NCI-H146 (cell line): ENCODE results near the gene MROH7.
A peak's percentile ranks its signal among the peaks of the same experiment; 100 is the strongest.
"Not testable (repeated sequence)": the region's sequence is repeated elsewhere in the genome, so short reads cannot be mapped to it uniquely, and the experiment has no call there.

Experiments used
- DNase-seq: peaks from one replicate; lab custom pipeline; 2025; lab: John Stamatoyannopoulos, UW

Gene MROH7

GRCh38 chr1:54610048-54610447 lies 31.5 kb upstream of the MROH7 start:
- peak; percentile 24 for DNase-seq

- no peak for DNase-seq
Observed at GRCh38 chr1:54610601-54611580, 30.7 kb upstream of the MROH7 start.

GRCh38 chr1:54611621-54612020 lies 30.0 kb upstream of the MROH7 start:
- DNase-seq, result no peak

DNA sequence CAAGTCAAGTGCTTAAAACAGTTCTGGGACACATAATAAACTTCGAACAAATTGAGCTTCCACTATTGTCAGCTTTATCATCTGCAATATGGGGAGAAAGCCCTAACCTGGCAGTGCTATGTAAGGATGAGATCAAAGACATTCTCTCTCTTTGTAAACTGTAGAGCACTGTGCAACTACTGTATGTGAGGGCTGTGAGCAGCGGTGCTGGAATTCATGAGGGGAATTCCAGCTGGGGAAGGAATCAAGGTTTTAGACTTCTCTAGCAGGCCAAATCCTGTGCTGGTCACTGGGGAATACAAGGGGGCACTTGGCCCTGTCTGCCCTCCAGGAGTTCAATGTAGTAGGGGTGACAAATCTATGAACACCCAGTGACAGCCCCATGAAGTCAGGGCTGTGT lies 27.6 kb upstream of the MROH7 start:
- no peak for DNase-seq

DNA sequence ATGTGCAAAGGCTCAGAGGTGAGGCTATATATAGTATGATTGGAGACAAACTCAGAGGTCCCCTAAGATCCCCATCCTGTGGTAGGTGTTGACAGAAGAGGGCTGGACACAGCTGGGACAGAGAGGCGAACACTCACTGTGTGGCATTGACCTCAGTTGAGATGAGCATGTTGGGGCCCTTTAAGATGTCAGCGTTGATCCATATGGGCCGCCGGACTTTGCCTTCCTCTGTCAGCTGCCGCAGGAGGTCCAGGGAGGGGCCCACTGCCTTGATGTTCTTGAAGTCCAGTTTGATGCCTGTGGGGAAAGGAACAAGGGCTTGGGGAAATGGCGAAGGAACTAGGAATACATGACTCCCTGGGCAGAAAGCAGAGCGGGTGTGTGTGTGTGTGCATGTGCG lies 27.0 kb upstream of the MROH7 start:
- DNase-seq, result no peak

- no peak for DNase-seq
Observed at GRCh38 chr1:54615531-54616279, 25.9 kb upstream of the MROH7 start.

GRCh38 chr1:54619749-54620148 lies 21.8 kb upstream of the MROH7 start:
- DNase-seq, result no peak

DNA sequence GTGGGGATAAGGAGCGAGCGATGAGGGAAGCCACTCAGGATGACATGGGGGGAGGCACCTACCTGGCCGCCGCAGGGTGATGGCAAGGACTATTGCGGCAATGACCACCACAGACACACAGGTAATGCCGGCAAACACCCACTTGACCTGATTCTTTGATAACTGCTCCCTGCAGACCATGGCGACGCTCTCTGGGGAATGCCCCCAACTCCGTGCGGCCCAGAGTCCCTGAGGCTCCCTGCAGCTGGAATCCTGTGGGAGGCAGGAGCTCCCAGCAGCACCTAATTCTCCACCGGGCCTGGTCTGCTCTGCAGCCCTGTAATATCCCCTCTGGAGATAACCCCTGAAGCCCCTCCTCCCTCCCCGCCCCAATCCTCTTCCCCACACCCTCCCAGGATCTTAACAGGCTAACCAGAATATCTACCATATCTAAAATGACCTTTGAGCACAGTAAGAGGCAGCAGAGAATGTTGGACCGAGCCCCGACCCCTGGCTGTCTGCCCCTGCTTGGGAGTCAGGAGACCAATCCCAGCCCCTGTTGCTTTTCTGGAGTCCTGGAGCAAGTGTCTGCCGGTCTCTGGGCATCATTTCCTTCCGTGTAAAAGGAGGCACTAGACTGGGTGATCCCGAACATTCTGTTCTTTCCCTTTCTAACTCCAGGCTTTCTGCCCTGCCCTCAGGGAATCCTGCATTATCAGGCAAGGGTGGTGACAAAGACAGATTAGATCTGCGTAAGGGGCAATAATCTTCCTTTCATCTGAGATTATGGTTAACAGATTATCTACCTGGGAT lies 18.2 kb upstream of the MROH7 start, which contains the start of gene FAM151A:
Gene FAM151A, minus strand, starts transcription at position 310 of the 792 bp plus-strand sequence. Its CDS starts 130 bp downstream, at position 180.
- no peak for DNase-seq

- DNase-seq, result no peak
Observed at GRCh38 chr1:54624466-54625464, 16.8 kb upstream of the MROH7 start.

GRCh38 chr1:54627196-54627595 lies 14.4 kb upstream of the MROH7 start:
- DNase-seq, result no peak

- DNase-seq, result not testable (repeated sequence)
Observed at GRCh38 chr1:54635804-54636203, 5.8 kb upstream of the MROH7 start.

GRCh38 chr1:54636461-54637446 lies 4.8 kb upstream of the MROH7 start:
- not testable (repeated sequence) for DNase-seq

- DNase-seq, result no peak
Observed at GRCh38 chr1:54640361-54640760, 1.2 kb upstream of the MROH7 start.

GRCh38 chr1:54643736-54644135 lies 2.1 kb downstream of the MROH7 start:
- DNase-seq, result no peak

DNA sequence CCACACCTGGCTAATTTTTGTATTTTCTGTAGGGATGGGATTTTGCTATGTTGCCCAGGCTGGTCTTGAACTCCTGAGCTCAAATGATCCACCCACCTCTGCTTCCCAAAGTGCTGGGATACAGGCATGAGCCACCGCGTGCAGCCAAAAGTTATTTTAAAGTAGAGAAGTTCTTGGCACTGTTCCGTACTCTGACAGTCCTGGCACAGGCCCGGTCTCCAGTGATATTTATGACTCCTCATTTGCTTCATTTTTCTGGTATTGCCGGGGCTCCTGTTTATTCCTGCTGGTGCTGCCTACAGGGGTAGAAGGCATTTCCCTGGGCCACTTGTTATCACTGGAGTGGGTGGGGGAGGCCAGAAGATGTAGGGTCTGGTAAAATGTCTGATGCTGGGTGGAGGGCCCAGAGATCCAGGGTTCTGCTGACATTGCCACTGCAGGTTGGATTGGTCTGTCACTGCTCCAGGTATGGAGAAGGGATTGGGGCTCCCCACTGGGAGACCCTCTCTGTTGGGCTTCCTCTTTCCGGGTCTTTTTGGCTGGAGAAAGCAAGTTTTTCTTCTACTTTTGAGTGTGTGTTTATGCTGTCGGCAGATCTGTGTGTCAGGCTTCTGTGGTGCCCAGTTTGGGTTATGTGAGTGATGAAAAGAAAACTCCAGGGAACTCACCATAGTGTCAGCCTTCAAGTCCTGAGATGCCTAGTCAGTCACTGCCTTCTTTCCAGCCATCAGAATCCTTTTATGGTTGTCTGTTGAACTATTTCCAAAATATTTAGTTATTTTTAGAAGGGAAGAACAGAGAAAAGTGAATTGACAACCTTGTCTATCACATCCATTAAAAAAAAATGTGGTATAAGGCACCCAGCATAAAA lies 4.5 kb downstream of the MROH7 start:
- DNase-seq, result no peak

GRCh38 chr1:54649130-54649898 lies 7.7 kb downstream of the MROH7 start:
- DNase-seq, result no peak

DNA sequence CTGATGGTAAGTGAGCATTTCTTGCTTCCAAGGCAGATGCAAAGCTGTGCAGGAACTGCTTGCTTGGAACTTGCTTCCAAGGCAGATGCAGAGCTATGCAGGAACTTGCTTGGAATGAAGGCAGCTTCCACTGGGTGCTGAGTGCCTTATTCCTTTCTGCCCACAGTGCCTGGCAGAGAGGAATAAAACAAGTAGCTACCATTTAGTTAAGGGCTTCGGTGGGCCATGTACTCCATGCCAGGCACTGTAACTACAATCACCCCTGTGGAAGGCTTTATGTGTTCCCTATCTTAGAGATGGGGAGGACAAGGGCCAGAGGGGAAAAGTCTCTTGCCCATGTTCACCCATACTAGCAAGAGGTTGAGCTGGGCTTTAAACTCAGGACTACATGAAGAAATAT lies 8.3 kb downstream of the MROH7 start:
- no peak for DNase-seq

- DNase-seq, result no peak
Observed at GRCh38 chr1:54650417-54650816, 8.8 kb downstream of the MROH7 start.
